SK-N-SH (cell line): ENCODE measurements around the gene STK11IP.

ENCODE experiments used
- CTCF ChIP-seq: fragments of 200-600 bp; sonication (generic); IDR thresholded peaks from 2 replicates; pipeline ENCODE4 v1.6.1; 2017; ENCODE audit warnings: antibody characterized with exemption, mild to moderate bottlenecking, moderate library complexity
- GABPA ChIP-seq: IDR thresholded peaks from 2 replicates; pipeline ENCODE4 v1.4.0; 2012; ENCODE audit warnings: low read depth, mild to moderate bottlenecking
- JUND ChIP-seq: IDR thresholded peaks from 2 replicates; pipeline ENCODE4 v1.4.0; 2012
- MAX ChIP-seq: IDR thresholded peaks from 2 replicates; pipeline ENCODE4 v1.4.0; 2012; ENCODE audit warnings: low read depth
- POLR2AphosphoS5 ChIP-seq: IDR thresholded peaks from 2 replicates; pipeline ENCODE4 v1.6.1; 2012; ENCODE audit warnings: low read depth, low read length
- RAD21 ChIP-seq: IDR thresholded peaks from 2 replicates; pipeline ENCODE4 v1.6.1; 2012; ENCODE audit warnings: mild to moderate bottlenecking, low read length
- TAF1 ChIP-seq: IDR thresholded peaks from 2 replicates; pipeline ENCODE4 v1.6.1; 2012; ENCODE audit warnings: low read depth, mild to moderate bottlenecking, low read length, moderate library complexity, borderline replicate concordance
- USF1 ChIP-seq: IDR thresholded peaks from 2 replicates; pipeline ENCODE4 v1.4.0; 2012; ENCODE audit warnings: low read depth, borderline replicate concordance

GRCh38 chr2:219578811-219579613 lies 18.6 kb upstream of the STK11IP start:
- TF ChIP-seq MAX, result no peak
- TF ChIP-seq TAF1, result no peak
- no peak for TF ChIP-seq JUND
- no peak for TF ChIP-seq POLR2AphosphoS5
- TF ChIP-seq RAD21, result no peak
- no peak for TF ChIP-seq CTCF
- TF ChIP-seq USF1, result no peak
- TF ChIP-seq GABPA, result no peak
